HG02840 (cell line): Measurements from ENCODE around the gene SERPIND1.
"Not testable (repeated sequence)": the region's sequence is repeated elsewhere in the genome, so short reads cannot be mapped to it uniquely, and the experiment has no call there.

Source experiments
- ATAC-seq: cut with Tn5 transposase; IDR thresholded peaks from one replicate; pipeline ENCODE4 v1.9.1; 2021; ENCODE audit warnings: mild to moderate bottlenecking, moderate library complexity, moderate number of reproducible peaks; ENCODE audit not compliant: unreplicated experiment, low FRiP score

SERPIND1 gene

GRCh38 chr22:20746431-20747189 is 27.3 kb upstream of the SERPIND1 start:
- ATAC-seq = no peak

GRCh38 chr22:20747223-20747622 is 26.7 kb upstream of the SERPIND1 start:
- ATAC-seq = no peak

- ATAC-seq = no peak
Observed at GRCh38 chr22:20748082-20748481, 25.8 kb upstream of the SERPIND1 start.

- ATAC-seq = peak; percentile 59
Observed at GRCh38 chr22:20748731-20749428, 25.0 kb upstream of the SERPIND1 start.

- no peak for ATAC-seq
Observed at GRCh38 chr22:20749453-20749852, 24.5 kb upstream of the SERPIND1 start.

GRCh38 chr22:20750461-20751184 is 23.3 kb upstream of the SERPIND1 start:
- no peak for ATAC-seq

- ATAC-seq = no peak
Observed at GRCh38 chr22:20751185-20751851, 22.6 kb upstream of the SERPIND1 start.

GRCh38 chr22:20752104-20752741 is 21.7 kb upstream of the SERPIND1 start:
- no peak for ATAC-seq

- ATAC-seq = no peak
Observed at GRCh38 chr22:20752873-20753272, 21.0 kb upstream of the SERPIND1 start.

GRCh38 chr22:20756846-20757245 is 17.1 kb upstream of the SERPIND1 start:
- no peak for ATAC-seq

GRCh38 chr22:20758688-20759087 is 15.2 kb upstream of the SERPIND1 start:
- ATAC-seq = no peak

GRCh38 chr22:20760084-20760483 is 13.8 kb upstream of the SERPIND1 start:
- ATAC-seq = no peak

- no peak for ATAC-seq
Observed at GRCh38 chr22:20761536-20761935, 12.4 kb upstream of the SERPIND1 start.

- ATAC-seq = no peak
Observed at GRCh38 chr22:20762233-20762796, 11.6 kb upstream of the SERPIND1 start.

- no peak for ATAC-seq
Observed at GRCh38 chr22:20763630-20764470, 10.1 kb upstream of the SERPIND1 start.

- ATAC-seq = no peak
Observed at GRCh38 chr22:20764471-20764720, 9.5 kb upstream of the SERPIND1 start.

GRCh38 chr22:20764729-20765128 is 9.2 kb upstream of the SERPIND1 start:
- no peak for ATAC-seq

- no peak for ATAC-seq
Observed at GRCh38 chr22:20765938-20766337, 8.0 kb upstream of the SERPIND1 start.

- ATAC-seq = no peak
Observed at GRCh38 chr22:20766530-20766929, 7.4 kb upstream of the SERPIND1 start.

- ATAC-seq = not testable (repeated sequence)
Observed at GRCh38 chr22:20769496-20769826, 4.5 kb upstream of the SERPIND1 start.
